ENCODE measurements around the gene GPSM1. TPM values are rescaled to one million over a fixed set of nuclear protein-coding genes. Genes with fewer than 3 reads are reported as not detected.

GPSM1 gene
- total RNA-seq, 1 donor from 2014 or later, result 1.9 TPM

- ChIA-PET CTCF (no interaction called here), POLR2A (interaction anchor here (1.7 kb wide), 1 partner anchor 19 kb away, joined by 3 read pairs; no protein-coding TSS in a partner anchor)
- H3K4me3 Mint-ChIP-seq, result no peak overlapping the region
- no peaks in the 10 kb centered on the region for H3K9me3 Mint-ChIP-seq
- intact Hi-C loops (cut with micrococcal nuclease), result loop anchor here (2.0 kb wide), 1 partner anchor 19 kb away; the partner anchor contains the start of gene DNLZ
- no peak for ATAC-seq (ENCODE audit: low read depth)
- H3K4me1 Mint-ChIP-seq, result peaks cover 5% of the 10 kb centered on the region
- no peak for DNase-seq
- no peaks in the 10 kb centered on the region for H3K27me3 Mint-ChIP-seq
- no peaks in the 10 kb centered on the region for H3K36me3 Mint-ChIP-seq (ENCODE audit: low read depth)
- H3K27ac Mint-ChIP-seq, result no peak overlapping the region
- TF ChIP-seq, protein P1, sequence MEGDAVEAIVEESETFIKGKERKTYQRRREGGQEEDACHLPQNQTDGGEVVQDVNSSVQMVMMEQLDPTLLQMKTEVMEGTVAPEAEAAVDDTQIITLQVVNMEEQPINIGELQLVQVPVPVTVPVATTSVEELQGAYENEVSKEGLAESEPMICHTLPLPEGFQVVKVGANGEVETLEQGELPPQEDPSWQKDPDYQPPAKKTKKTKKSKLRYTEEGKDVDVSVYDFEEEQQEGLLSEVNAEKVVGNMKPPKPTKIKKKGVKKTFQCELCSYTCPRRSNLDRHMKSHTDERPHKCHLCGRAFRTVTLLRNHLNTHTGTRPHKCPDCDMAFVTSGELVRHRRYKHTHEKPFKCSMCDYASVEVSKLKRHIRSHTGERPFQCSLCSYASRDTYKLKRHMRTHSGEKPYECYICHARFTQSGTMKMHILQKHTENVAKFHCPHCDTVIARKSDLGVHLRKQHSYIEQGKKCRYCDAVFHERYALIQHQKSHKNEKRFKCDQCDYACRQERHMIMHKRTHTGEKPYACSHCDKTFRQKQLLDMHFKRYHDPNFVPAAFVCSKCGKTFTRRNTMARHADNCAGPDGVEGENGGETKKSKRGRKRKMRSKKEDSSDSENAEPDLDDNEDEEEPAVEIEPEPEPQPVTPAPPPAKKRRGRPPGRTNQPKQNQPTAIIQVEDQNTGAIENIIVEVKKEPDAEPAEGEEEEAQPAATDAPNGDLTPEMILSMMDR (IDR thresholded peaks at IDR 0.05), result no peak
Measured at GRCh38 chr9:136343884-136344269, 16.5 kb downstream of the GPSM1 start.

DNA sequence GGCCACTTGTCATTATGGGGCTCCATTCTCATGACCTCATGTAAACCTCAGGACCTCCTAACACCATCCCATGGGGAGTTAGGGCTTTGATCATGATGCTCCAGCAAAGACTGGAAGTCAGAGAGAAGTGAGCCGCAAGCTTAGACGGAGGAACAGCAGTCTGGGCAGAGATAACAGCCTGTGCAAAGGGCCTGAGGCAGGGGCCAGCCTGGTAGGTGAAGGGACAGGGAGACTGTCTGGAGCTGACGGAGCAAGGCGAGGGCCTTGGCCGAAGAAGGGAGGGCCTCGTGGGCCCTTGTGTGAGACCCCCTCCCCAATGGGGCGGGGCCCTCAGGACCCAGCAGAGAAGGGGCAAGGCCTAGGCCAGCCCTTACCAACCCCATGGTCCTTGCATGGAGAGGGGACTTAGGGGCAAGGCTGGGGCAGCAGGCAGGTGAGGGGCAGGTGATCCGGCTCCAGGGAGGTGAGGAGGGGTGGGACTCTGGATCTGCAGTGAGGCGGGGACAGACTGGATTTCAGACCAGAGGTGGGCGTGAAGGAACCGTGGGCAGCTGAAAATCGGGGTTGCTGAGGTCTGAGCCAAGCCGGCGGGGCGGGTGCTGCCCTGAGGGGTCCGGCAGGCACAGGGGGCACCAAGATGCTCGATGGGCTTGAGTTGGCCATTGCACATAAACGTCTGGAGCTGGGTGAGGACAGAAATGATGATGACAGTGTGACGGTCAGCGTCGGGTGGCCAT lies 17.4 kb downstream of the GPSM1 start:
- H3K27me3 Mint-ChIP-seq, result no peaks in the 10 kb centered on the region
- no peak for ATAC-seq (ENCODE audit: low read depth)
- H3K36me3 Mint-ChIP-seq (ENCODE audit: low read depth), result no peaks in the 10 kb centered on the region
- peaks cover 5% of the 10 kb centered on the region for H3K4me1 Mint-ChIP-seq
- CTCF ChIA-PET, result no interaction called here
- no peak overlapping the region for H3K4me3 Mint-ChIP-seq
- POLR2A ChIA-PET, result interaction anchor here (1.7 kb wide), 1 partner anchor 18 kb away, joined by 3 read pairs; no protein-coding TSS in a partner anchor
- intact Hi-C loops (cut with micrococcal nuclease), result no loop called here
- no peak overlapping the region for H3K27ac Mint-ChIP-seq
- DNase-seq, result no peak
- TF ChIP-seq, protein P1 (IDR thresholded peaks at IDR 0.05), result no peak
- H3K9me3 Mint-ChIP-seq, result no peaks in the 10 kb centered on the region

DNA sequence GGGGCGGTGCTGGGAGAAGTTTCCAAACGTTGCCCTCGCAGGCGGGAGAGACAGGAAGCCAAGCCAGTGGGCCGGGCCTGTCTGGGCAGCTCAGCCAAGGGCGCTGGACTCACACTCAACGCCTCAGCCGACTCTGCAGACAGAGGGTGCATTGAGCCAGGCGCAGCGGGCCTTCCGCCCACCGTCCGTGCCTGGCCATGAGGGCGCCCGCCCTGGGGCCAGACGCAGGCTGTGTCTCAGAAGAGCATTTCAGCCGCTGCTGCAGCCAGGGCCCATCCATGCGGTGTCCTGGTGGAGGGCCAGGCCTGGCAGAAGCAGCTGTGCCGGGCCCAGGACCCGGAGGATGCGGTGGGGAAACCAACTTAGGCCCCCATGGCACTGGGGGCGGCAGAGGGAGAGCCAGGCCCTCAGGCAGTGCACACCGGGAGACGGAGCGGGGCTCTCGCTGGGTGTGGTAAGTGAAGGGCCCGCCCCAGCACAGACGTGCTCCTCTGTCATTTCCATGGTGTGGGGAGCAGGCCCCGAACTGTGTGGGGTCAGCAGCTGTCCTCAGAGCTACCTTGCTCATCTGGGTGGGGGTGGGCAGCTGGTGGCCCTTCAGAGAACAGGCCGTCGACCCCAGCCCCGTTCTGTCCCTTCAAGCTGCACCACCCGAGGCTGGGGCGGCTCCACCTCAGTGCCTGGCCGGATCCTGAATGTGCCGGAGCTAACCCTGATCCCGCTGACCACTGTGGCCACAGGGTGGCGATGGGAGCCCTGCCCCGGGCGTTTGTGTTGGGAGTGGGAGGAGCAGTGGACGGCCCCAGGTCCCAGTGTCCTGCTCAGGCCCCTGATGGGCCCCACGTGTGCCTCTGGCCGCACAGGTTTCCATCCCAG lies 18.2 kb downstream of the GPSM1 start:
- intact Hi-C loops (cut with micrococcal nuclease), result no loop called here
- peaks cover 5% of the 10 kb centered on the region for H3K4me1 Mint-ChIP-seq
- no peak overlapping the region for H3K4me3 Mint-ChIP-seq
- ChIA-PET POLR2A (interaction anchor here (1.7 kb wide), 1 partner anchor 18 kb away, joined by 3 read pairs; no protein-coding TSS in a partner anchor), CTCF (no interaction called here)
- ATAC-seq (ENCODE audit: low read depth), result no peak
- TF ChIP-seq, protein P1 (IDR thresholded peaks at IDR 0.05), result no peak
- H3K9me3 Mint-ChIP-seq, result no peaks in the 10 kb centered on the region
- no peaks in the 10 kb centered on the region for H3K36me3 Mint-ChIP-seq (ENCODE audit: low read depth)
- no peak overlapping the region for H3K27ac Mint-ChIP-seq
- no peaks in the 10 kb centered on the region for H3K27me3 Mint-ChIP-seq
- DNase-seq, result no peak

DNA sequence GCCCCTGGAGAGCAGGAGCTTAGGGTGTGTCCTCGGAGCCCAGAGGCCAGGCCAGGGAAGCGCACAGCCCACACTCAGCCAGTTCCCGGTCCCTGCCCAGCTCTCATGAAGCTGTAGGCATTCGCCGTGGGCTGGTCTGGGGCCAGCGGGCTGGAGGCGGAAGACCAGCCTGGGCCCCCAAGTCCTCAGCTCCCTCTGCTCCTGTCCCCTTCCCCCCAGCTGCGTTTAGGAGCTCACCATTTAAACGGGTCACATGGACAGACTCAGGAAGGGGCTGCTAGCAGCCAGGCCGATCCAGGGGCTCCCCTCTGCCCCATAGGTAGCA lies 18.8 kb downstream of the GPSM1 start:
- Mint-ChIP-seq H3K4me3 (no peak overlapping the region), H3K27ac (no peak overlapping the region), H3K4me1 (peaks cover 5% of the 10 kb centered on the region), H3K36me3 (ENCODE audit: low read depth) (no peaks in the 10 kb centered on the region), H3K9me3 (no peaks in the 10 kb centered on the region), H3K27me3 (no peaks in the 10 kb centered on the region)
- no peak for ATAC-seq (ENCODE audit: low read depth)
- no peak for DNase-seq
- intact Hi-C loops (cut with micrococcal nuclease), result no loop called here
- TF ChIP-seq, protein P1 (IDR thresholded peaks at IDR 0.05), result no peak
- CTCF ChIA-PET, result no interaction called here
- POLR2A ChIA-PET, result no interaction called here

DNA sequence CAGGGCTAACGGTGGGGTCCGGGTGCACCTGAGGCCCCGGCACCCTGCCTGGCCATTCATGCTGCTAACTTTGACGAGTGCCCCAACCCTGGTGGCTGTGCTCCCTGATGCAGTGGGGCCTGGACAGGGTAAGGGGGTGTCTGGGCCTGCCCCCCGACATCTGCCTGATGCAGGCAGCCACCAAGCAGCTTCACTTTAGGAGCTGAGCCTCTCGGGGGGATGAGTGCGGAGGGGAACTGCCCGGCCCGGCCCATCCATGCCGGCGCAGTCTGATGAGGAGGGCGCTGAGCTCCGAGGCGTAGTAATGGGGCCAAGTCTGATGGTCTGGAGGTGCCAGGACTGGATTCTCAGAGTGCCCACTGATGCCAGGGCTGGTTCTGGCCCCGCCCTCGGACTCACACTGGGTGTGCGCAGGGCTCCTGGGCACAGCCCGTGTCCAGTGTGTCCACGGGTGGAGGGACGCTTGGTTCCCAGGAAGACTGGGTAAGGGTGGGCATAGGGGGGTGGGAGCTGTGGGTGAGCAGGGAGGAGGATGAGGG lies 19.7 kb downstream of the GPSM1 start:
- no peaks in the 10 kb centered on the region for H3K27me3 Mint-ChIP-seq
- H3K4me1 Mint-ChIP-seq, result peaks cover 5% of the 10 kb centered on the region
- no peak overlapping the region for H3K27ac Mint-ChIP-seq
- H3K9me3 Mint-ChIP-seq, result no peaks in the 10 kb centered on the region
- no peak overlapping the region for H3K4me3 Mint-ChIP-seq
- ChIA-PET CTCF (no interaction called here), POLR2A (no interaction called here)
- intact Hi-C loops (cut with micrococcal nuclease), result no loop called here
- no peaks in the 10 kb centered on the region for H3K36me3 Mint-ChIP-seq (ENCODE audit: low read depth)
- no peak for DNase-seq
- TF ChIP-seq, protein P1 (IDR thresholded peaks at IDR 0.05), result no peak
- ATAC-seq (ENCODE audit: low read depth), result no peak
